Lower lobe of right lung (tissue), 2 donors: ENCODE measurements around the gene DPAGT1. TPM values are rescaled to one million over a fixed set of nuclear protein-coding genes. Genes with fewer than 3 reads are reported as not detected.
"Not testable (repeated sequence)": the region's sequence is repeated elsewhere in the genome, so short reads cannot be mapped to it uniquely, and the experiment has no call there.

ENCODE experiments used
- ATAC-seq, 2 donors: fragments of 200-7000 bp; cut with Tn5 transposase; one replicate each; pipeline ENCODE4 v1.9.1; 2020 to 2022; ENCODE audit warnings: mild to moderate bottlenecking in 2 of 2, moderate library complexity in 2 of 2
- DNase-seq: peaks from one replicate; pipeline ENCODE4 v3.0.0-alpha.2; 2020
- H3K27ac ChIP-seq: fragments of 200-600 bp; one replicate; pipeline ENCODE4 v1.8.0; 2022
- H3K27me3 ChIP-seq: fragments of 200-600 bp; one replicate; pipeline ENCODE4 v1.8.0; 2022; ENCODE audit warnings: low read depth
- H3K36me3 ChIP-seq: fragments of 200-600 bp; one replicate; pipeline ENCODE4 v1.8.0; 2022; ENCODE audit warnings: mild to moderate bottlenecking
- H3K4me1 ChIP-seq: fragments of 200-600 bp; one replicate; pipeline ENCODE4 v1.8.0; 2022
- H3K4me3 ChIP-seq: fragments of 200-600 bp; one replicate; pipeline ENCODE4 v1.8.0; 2022; ENCODE audit warnings: mild to moderate bottlenecking
- H3K9me3 ChIP-seq: fragments of 200-600 bp; one replicate; pipeline ENCODE4 v1.8.0; 2022
- intact Hi-C: fragments of 100-400 bp; cut with DNase I; formaldehyde crosslinking; loops from one replicate; pipeline ENCODE4 v1.11.0; 2022
- total RNA-seq: library from RNA; stranded (reverse); fragmentation: NEBNext Ultra II Directional; extraction: Animal tissue kit (Norgen Biotek cat#: 25700); gene quantifications from one replicate; pipeline ENCODE4 v1.2.1, GENCODE V29; 2021
- TF ChIP-seq, protein P1 (sequence below): fragments of 200-600 bp; IDR thresholded peaks from one replicate; pipeline ENCODE4 v1.8.0; 2022; ENCODE audit warnings: antibody characterized with exemption, mild to moderate bottlenecking
- donor health status: DM: no; HTN: yes; CAD: no; lungs with severe emphysema.

The DPAGT1 gene
- total RNA-seq, 1 donor from 2014 or later, result 40.6 TPM

DNA sequence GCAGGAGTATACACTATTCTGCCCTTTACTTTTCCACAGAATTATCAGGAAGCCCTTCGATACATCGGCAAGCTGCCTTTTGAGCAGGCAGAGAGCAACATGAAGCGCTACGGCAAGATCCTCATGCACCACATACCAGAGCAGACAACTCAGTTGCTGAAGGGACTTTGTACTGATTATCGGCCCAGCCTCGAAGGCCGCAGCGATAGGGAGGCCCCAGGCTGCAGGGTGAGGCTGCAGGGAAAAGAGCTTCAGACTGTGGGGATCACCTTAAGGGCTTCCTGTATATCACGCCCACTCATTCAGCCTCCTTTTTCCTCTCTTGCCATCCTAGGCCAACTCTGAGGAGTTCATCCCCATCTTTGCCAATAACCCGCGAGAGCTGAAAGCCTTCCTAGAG is 23.8 kb downstream of the DPAGT1 start:
- H3K27ac ChIP-seq, result no peak overlapping the region
- intact Hi-C loops, result no loop called here
- ATAC-seq, result no peak
- no peaks in the 10 kb centered on the region for H3K9me3 ChIP-seq
- no peak overlapping the region for H3K4me3 ChIP-seq
- H3K4me1 ChIP-seq, result no peaks in the 10 kb centered on the region
- no peak for DNase-seq
- TF ChIP-seq, protein P1, sequence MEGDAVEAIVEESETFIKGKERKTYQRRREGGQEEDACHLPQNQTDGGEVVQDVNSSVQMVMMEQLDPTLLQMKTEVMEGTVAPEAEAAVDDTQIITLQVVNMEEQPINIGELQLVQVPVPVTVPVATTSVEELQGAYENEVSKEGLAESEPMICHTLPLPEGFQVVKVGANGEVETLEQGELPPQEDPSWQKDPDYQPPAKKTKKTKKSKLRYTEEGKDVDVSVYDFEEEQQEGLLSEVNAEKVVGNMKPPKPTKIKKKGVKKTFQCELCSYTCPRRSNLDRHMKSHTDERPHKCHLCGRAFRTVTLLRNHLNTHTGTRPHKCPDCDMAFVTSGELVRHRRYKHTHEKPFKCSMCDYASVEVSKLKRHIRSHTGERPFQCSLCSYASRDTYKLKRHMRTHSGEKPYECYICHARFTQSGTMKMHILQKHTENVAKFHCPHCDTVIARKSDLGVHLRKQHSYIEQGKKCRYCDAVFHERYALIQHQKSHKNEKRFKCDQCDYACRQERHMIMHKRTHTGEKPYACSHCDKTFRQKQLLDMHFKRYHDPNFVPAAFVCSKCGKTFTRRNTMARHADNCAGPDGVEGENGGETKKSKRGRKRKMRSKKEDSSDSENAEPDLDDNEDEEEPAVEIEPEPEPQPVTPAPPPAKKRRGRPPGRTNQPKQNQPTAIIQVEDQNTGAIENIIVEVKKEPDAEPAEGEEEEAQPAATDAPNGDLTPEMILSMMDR, result no peak
- no peaks in the 10 kb centered on the region for H3K27me3 ChIP-seq
- peaks cover 99% of the 10 kb centered on the region for H3K36me3 ChIP-seq

DNA sequence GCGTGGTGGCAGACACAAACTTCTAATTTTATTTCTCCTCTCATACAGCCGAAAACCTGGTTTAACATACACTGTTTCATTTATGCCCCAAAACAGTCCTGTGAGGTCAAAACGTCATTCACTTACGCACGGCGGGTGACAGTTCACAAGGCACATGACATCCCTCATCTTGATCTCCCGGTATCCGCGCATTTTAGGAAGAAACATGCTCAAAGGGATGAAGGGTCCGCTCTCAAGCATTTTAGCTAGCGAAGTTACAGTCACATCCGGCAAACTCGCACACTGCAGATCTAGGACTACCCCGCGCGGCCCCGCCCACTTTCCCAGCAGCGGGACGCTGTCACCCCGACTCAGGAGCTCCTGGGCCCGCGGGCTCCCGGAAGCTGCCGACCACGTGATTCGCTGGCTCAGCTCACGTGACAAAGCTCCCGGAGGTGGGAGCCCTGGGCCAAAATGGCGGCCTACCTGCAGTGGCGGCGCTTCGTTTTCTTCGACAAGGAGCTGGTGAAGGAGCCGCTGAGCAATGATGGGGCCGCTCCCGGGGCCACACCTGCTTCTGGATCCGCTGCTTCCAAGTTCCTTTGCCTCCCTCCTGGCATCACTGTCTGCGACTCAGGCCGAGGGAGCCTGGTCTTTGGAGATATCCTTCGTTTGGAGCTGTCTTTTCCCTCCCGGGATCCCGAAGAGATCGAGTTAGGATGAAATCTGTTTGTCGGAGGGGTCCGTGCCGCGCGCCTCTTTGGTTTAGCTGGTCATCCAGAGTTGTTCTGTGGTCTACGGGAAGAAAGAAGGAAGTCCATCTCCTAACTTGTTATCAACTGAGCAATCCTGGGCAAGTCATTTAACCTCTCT is 34.1 kb downstream of the DPAGT1 start, which contains the start of gene VPS11:
TSS of gene VPS11 (plus strand) at position 448 of the 852 bp plus-strand sequence. CDS start at position 454, 6 bp downstream.
- TF ChIP-seq, protein P1, result no peak
- Histone ChIP-seq H3K36me3 (peaks cover 36% of the 10 kb centered on the region), H3K27ac (peak within 1 kb of the TSS; percentile 93), H3K4me1 (peaks cover 29% of the 10 kb centered on the region), H3K27me3 (no peaks in the 10 kb centered on the region), H3K4me3 (peak within 1 kb of the TSS; percentile 97), H3K9me3 (no peaks in the 10 kb centered on the region)
- ATAC-seq (peak; percentile 99), DNase-seq (peak; percentile 99)
- intact Hi-C loops, result no loop called here

DNA sequence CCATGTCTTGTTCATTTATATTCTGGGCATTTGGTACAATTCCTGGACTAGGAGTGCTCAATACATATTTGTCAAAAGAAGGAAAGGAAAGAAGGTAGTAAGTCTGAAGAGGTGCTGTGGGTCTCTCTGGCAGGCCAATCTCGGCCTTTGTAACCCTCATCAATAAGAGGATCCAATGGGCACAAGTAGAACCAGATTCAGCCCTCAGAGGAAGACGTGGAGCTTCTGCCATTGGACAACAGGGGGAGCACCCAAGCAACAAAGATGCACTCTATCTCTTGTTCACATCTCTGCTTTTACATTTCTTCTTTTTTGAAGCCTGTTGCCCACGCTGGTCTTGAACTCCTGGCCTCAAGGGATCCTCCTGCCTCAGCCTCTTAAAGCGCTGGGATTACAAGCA is 36.3 kb downstream of the DPAGT1 start:
- DNase-seq (no peak), ATAC-seq (no peak)
- Histone ChIP-seq H3K36me3 (peaks cover 22% of the 10 kb centered on the region), H3K4me1 (peaks cover 29% of the 10 kb centered on the region), H3K4me3 (no peak overlapping the region), H3K27ac (no peak overlapping the region), H3K9me3 (no peaks in the 10 kb centered on the region), H3K27me3 (no peaks in the 10 kb centered on the region)
- TF ChIP-seq, protein P1, result peak; percentile 35
- intact Hi-C loops, result no loop called here

DNA sequence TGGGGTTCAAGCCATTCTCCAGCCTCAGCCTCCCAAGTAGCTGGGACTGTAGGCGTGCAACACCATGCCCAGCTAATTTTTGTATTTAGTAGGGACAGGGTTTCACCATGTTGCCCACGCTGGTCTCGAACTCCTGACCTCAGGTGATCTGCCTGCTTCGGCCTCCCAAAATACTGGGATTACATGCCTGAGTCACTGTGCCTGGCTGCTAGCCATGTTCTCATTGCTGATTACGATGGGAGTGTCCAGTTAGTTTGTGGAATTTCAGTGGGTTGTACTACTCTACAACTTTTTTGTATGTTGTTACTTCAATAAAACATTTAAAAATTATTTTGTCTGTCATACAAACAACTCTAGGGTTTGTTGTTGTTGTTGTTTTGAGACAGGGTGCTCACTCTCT is 38.9 kb downstream of the DPAGT1 start:
- Histone ChIP-seq H3K4me1 (peaks cover 22% of the 10 kb centered on the region), H3K4me3 (no peak overlapping the region), H3K9me3 (no peaks in the 10 kb centered on the region), H3K36me3 (peaks cover 8% of the 10 kb centered on the region), H3K27me3 (no peaks in the 10 kb centered on the region), H3K27ac (no peak overlapping the region)
- intact Hi-C loops, result no loop called here
- no peak for DNase-seq
- ATAC-seq, result no peak
- TF ChIP-seq, protein P1, result no peak

DNA sequence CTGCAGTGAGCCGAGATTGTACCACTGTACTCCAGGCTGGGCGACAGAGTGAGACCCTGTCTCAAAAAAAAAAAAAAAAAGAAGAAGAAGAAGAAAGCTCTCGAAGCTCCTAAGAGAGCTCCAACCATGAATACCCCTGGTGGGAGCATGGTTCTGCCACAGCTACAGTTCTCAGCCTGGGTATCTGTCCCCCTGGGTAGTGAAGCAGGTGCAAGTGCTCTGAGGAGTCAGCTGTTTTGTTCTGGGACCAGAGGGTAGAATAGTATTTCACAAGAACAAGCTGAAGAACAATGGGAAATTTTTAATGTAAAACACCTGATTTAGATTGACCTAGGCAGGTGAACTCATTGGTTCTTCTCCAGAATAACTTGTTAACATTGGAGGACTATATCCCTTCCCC is 40.4 kb downstream of the DPAGT1 start:
- ATAC-seq (no peak), DNase-seq (no peak)
- Histone ChIP-seq H3K27ac (no peak overlapping the region), H3K4me3 (no peak overlapping the region), H3K27me3 (no peaks in the 10 kb centered on the region), H3K4me1 (peaks cover 18% of the 10 kb centered on the region), H3K36me3 (peaks cover 8% of the 10 kb centered on the region), H3K9me3 (no peaks in the 10 kb centered on the region)
- TF ChIP-seq, protein P1, result no peak
- intact Hi-C loops, result no loop called here

DNA sequence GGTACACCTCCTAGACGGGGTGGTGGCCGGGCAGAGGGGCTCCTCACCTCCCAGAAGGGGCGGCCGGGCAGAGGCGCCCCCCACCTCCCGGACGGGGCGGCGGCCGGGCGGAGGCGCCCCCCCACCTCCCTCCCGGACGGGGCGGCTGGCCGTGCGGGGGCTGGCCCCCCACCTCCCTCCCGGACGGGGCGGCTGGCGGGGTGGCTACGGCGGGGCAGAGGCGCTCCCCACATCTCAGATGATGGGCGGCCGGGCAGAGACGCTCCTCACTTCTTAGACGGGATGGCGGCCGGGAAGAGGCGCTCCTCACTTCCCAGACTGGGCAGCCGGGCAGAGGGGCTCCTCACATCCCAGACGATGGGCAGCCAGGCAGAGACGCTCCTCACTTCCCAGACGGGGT is 42.5 kb downstream of the DPAGT1 start:
- Histone ChIP-seq H3K4me1 (peaks cover 25% of the 10 kb centered on the region), H3K36me3 (peaks cover 22% of the 10 kb centered on the region)
- H3K9me3 ChIP-seq, intact Hi-C loops, H3K4me3 ChIP-seq, DNase-seq, ATAC-seq, H3K27me3 ChIP-seq, H3K27ac ChIP-seq: not testable (repeated sequence)
